A549 (cell line): ENCODE data around the gene TMEM38A. TPM values are rescaled to one million over a fixed set of nuclear protein-coding genes. Genes with fewer than 3 reads are reported as not detected.

Experiments
- ATAC-seq, 2 experiments: fragments of 200-7000 bp in 1 of 2; fragments of >200 bp in 1 of 2; cut with Nextera tagmentation in 1 of 2; cut with Tn5 transposase in 1 of 2; 3 replicates each; pipeline versions ENCODE4 v1.8.0 to v1.9.1; 2018 to 2020; ENCODE audit warnings: mild to moderate bottlenecking in 1 of 2, moderate library complexity in 1 of 2
- CTCF ChIA-PET: fragments of 300-600 bp; sonication (Branson Sonifier 250); formaldehyde crosslinking; extraction: SDS; loops from one replicate; lab custom pipeline; 2021; ENCODE audit warnings: antibody characterized with exemption, inconsistent platforms; lab: Yijun Ruan, JAX
- POLR2A ChIA-PET: fragments of 350-600 bp; formaldehyde crosslinking; extraction: SDS; loops from one replicate; lab custom pipeline; 2021; ENCODE audit warnings: antibody characterized with exemption, inconsistent platforms; lab: Yijun Ruan, JAX
- DNase-seq, 2 experiments: peaks; one replicate each; pipeline versions ENCODE4 v3.0.0 to v3.0.0-alpha.2; 2011 to 2016; ENCODE audit warnings: low read depth in 1 of 2, low spot score in 1 of 2
- FAIRE-seq: peaks from 2 replicates; lab custom pipeline; 2011; peaks lifted over from hg19 to GRCh38; lab: Jason Lieb, UNC
- H3K27ac ChIP-seq, 2 experiments: fragments of >200 bp; sonication (Bioruptor Twin); formaldehyde crosslinking; 3 replicates each; pipeline ENCODE4 v1.5.1; 2016 to 2017
- H3K4me1 ChIP-seq: fragments of >200 bp; sonication (Bioruptor Twin); formaldehyde crosslinking; 3 replicates; pipeline ENCODE4 v1.6.1; 2016
- H3K4me2 ChIP-seq: fragments of >200 bp; sonication (Bioruptor Twin); formaldehyde crosslinking; 3 replicates; pipeline ENCODE4 v1.6.1; 2016
- H3K4me3 ChIP-seq: fragments of >200 bp; sonication (Bioruptor Twin); formaldehyde crosslinking; 3 replicates; pipeline ENCODE4 v1.5.1; 2016
- H3K9me3 ChIP-seq: fragments of >200 bp; sonication (Bioruptor Twin); formaldehyde crosslinking; 3 replicates; pipeline ENCODE4 v1.6.1; 2016
- CEBPB ChIP-seq, 2 experiments: fragments of >200 bp in 1 of 2; sonication (Bioruptor Twin) in 1 of 2; formaldehyde crosslinking in 1 of 2; IDR thresholded peaks; 2 replicates each; pipeline ENCODE4 v1.6.1; 2012 to 2016
- EHF ChIP-seq: fragments of 250-450 bp; sonication (Bioruptor Pico); IDR thresholded peaks from 2 replicates; pipeline ENCODE4 v1.5.0; 2020; ENCODE audit warnings: mild to moderate bottlenecking
- EHMT2 ChIP-seq: fragments of 200-600 bp; sonication (generic); IDR thresholded peaks from 2 replicates; pipeline ENCODE4 v1.6.1; 2016; ENCODE audit warnings: antibody characterized with exemption, low read depth, mild to moderate bottlenecking, moderate library complexity
- ESRRA ChIP-seq: fragments of 150-350 bp; IDR thresholded peaks from 2 replicates; pipeline ENCODE4 v1.6.1; 2014; ENCODE audit warnings: mild to moderate bottlenecking, low read length, borderline replicate concordance
- FOSL2 ChIP-seq, 2 experiments: fragments of 450-650 bp in 1 of 2; fragments of >200 bp in 1 of 2; sonication (Bioruptor Twin) in 1 of 2; formaldehyde crosslinking; IDR thresholded peaks; 2 replicates each; pipeline versions ENCODE4 v1.5.0 to v1.6.1; 2016 to 2020; ENCODE audit warnings: mild to moderate bottlenecking in 1 of 2, moderate library complexity in 1 of 2
- JUN ChIP-seq, 2 experiments: fragments of >200 bp; sonication (Bioruptor Twin); formaldehyde crosslinking; IDR thresholded peaks; 2 replicates in 1 of 2; 3 replicates in 1 of 2; pipeline ENCODE4 v1.6.1; 2016 to 2017
- KDM1A ChIP-seq: fragments of 200-600 bp; sonication (generic); IDR thresholded peaks from 2 replicates; pipeline ENCODE4 v1.6.1; 2016; ENCODE audit warnings: low read depth, mild to moderate bottlenecking
- MAFK ChIP-seq: fragments of 450-650 bp; IDR thresholded peaks from 2 replicates; pipeline ENCODE4 v1.6.1; 2014; ENCODE audit not compliant: partially characterized antibody
- NPAS2 ChIP-seq: fragments of 250-450 bp; sonication (Bioruptor Pico); IDR thresholded peaks from 2 replicates; pipeline ENCODE4 v1.8.0; 2022; ENCODE audit warnings: mild to moderate bottlenecking, moderate library complexity, borderline replicate concordance
- POLR2A ChIP-seq: IDR thresholded peaks from 2 replicates; pipeline ENCODE4 v1.6.1; 2012; ENCODE audit warnings: mild to moderate bottlenecking, low read length
- RARB ChIP-seq: fragments of 250-450 bp; sonication (Bioruptor Pico); IDR thresholded peaks from 2 replicates; pipeline ENCODE4 v1.8.0; 2021; ENCODE audit warnings: mild to moderate bottlenecking, moderate library complexity
- TFCP2L1 ChIP-seq: fragments of 250-450 bp; sonication (Bioruptor Pico); IDR thresholded peaks from 2 replicates; pipeline ENCODE4 v1.5.0; 2021; ENCODE audit warnings: mild to moderate bottlenecking
- WGBS: methylation state at CpG from one replicate; pipeline ENCODE4 v1.1.6; 2017; ENCODE audit errors: missing lambda C conversion rate; 5-methylcytosine and 5-hydroxymethylcytosine counted together
- polyA plus RNA-seq, 4 experiments: library from polyadenylated mRNA; depleted of rRNA in 3 of 4; stranded (reverse); fragments of >200 nt; fragmentation: RNase III in 1 of 4; extraction: RNeasy Plus Mini Kit Qiagen cat#74134 plus additional on column Dnase treatment in 1 of 4; gene quantifications; 2 replicates in 3 of 4; 3 replicates in 1 of 4; pipeline ENCODE4 v1.2.3, GENCODE V29; 2011 to 2017
- TF ChIP-seq, protein P1 (sequence below): IDR thresholded peaks from 2 replicates; pipeline ENCODE4 v1.6.1; 2012; ENCODE audit warnings: low read depth, borderline replicate concordance
- TF ChIP-seq, protein P2 (sequence below): fragments of 250-450 bp; sonication (Bioruptor Pico); IDR thresholded peaks from 2 replicates; pipeline ENCODE4 v1.5.0; 2020; ENCODE audit warnings: low read depth, mild to moderate bottlenecking, moderate library complexity
- TF ChIP-seq, protein P3 (sequence below): IDR thresholded peaks from 2 replicates; pipeline ENCODE4 v1.6.1; 2012
- TF ChIP-seq, protein P4 (sequence below): fragments of 450-650 bp; IDR thresholded peaks from 2 replicates; pipeline ENCODE4 v1.6.1; 2014; ENCODE audit warnings: antibody characterized with exemption

The TMEM38A gene
- polyA plus RNA-seq, 2 of the 4 experiments (the other 2 are of a cell fraction): 1.2 to 1.5 TPM

- POLR2A ChIA-PET: interaction anchor here (0.8 to 1.5 kb wide), 5 partner anchors 11 to 86 kb away, joined by 3 to 5 read pairs (median 4); partner anchors contain the start of gene SLC35E1
- TF ChIP-seq EHMT2 (no peak), FOSL2 (IDR thresholded peaks at IDR 0.05) (no peak), FOSL2 (CRISPR knock-in tag; IDR thresholded peaks at IDR 0.05) (no peak), POLR2A (peak; percentile 55; the same call in 1 of the 2 replicates), JUN (IDR thresholded peaks at IDR 0.05) (peak; percentile 17 to 38; a peak in 1 of 5 replicates), ESRRA (0 out of 2 replicates have a peak, but pooled peaks have one; percentile 56), KDM1A (no peak), NPAS2 (CRISPR knock-in tag) (no peak)
- TF ChIP-seq, protein P1, sequence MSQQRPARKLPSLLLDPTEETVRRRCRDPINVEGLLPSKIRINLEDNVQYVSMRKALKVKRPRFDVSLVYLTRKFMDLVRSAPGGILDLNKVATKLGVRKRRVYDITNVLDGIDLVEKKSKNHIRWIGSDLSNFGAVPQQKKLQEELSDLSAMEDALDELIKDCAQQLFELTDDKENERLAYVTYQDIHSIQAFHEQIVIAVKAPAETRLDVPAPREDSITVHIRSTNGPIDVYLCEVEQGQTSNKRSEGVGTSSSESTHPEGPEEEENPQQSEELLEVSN: peak; percentile 61; the same call in 1 of the 2 replicates
- TF ChIP-seq, protein P2, sequence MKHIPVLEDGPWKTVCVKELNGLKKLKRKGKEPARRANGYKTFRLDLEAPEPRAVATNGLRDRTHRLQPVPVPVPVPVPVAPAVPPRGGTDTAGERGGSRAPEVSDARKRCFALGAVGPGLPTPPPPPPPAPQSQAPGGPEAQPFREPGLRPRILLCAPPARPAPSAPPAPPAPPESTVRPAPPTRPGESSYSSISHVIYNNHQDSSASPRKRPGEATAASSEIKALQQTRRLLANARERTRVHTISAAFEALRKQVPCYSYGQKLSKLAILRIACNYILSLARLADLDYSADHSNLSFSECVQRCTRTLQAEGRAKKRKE (CRISPR knock-in tag): no peak
- TF ChIP-seq, protein P3, sequence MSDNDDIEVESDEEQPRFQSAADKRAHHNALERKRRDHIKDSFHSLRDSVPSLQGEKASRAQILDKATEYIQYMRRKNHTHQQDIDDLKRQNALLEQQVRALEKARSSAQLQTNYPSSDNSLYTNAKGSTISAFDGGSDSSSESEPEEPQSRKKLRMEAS: peak; percentile 62; the same call in 1 of the 2 replicates
- TF ChIP-seq, protein P4, sequence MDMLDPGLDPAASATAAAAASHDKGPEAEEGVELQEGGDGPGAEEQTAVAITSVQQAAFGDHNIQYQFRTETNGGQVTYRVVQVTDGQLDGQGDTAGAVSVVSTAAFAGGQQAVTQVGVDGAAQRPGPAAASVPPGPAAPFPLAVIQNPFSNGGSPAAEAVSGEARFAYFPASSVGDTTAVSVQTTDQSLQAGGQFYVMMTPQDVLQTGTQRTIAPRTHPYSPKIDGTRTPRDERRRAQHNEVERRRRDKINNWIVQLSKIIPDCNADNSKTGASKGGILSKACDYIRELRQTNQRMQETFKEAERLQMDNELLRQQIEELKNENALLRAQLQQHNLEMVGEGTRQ: peak; percentile 22; the same call in 1 of the 2 replicates
- peak within 1 kb of the TSS; percentile 98 for H3K4me3 ChIP-seq
- FAIRE-seq (no peak), DNase-seq (peak; percentile 58 to 89), ATAC-seq (peak; percentile 90)
- H3K27ac ChIP-seq: peak within 1 kb of the TSS; percentile 97 to 99
- CTCF ChIA-PET: interaction anchor here (0.6 to 0.9 kb wide), 2 partner anchors 30 kb away, joined by 3 read pairs; no protein-coding TSS in a partner anchor
- 2% methylated on average over 16 of the region's 98 CpGs for WGBS
- H3K4me1 ChIP-seq: peaks cover 15% of the 10 kb centered on the region; the same call in 2 of the 3 replicates
- peak within 1 kb of the TSS; percentile 88 for H3K4me2 ChIP-seq
- H3K9me3 ChIP-seq: no peaks in the 10 kb centered on the region
These were observed 32.6 kb upstream of the TMEM38A start, which contains the start of gene MED26 for GRCh38 chr19:16628183-16628983. Gene MED26, minus strand, starts transcription at chr19:16628204. Its CDS starts 261 bp downstream, at chr19:16627943.

GRCh38 chr19:16628984-16629691 lies 31.8 kb upstream of the TMEM38A start:
- CTCF ChIA-PET: no interaction called here
- H3K27ac ChIP-seq: peak overlapping the region; percentile 97 to 99
- ATAC-seq: peak; percentile 3 to 5; a peak in 3 of 6 replicates
- TF ChIP-seq JUN (IDR thresholded peaks at IDR 0.05) (peak in 1 of 2 experiments; percentile 3; a peak in 1 of 5 replicates), ESRRA (peak; percentile 10; the same call in 1 of the 2 replicates), RARB (CRISPR knock-in tag) (no peak), EHF (CRISPR knock-in tag) (no peak), TFCP2L1 (CRISPR knock-in tag) (no peak), CEBPB (IDR thresholded peaks at IDR 0.05) (no peak), MAFK (no peak)
- TF ChIP-seq, protein P1: no peak
- TF ChIP-seq, protein P4: no peak
- TF ChIP-seq, all 56 proteins: peak for 2
- WGBS: 47% methylated on average over 17 of the region's 23 CpGs
- Histone ChIP-seq H3K4me3 (peak overlapping the region; percentile 98), H3K4me1 (peaks cover 15% of the 10 kb centered on the region; the same call in 2 of the 3 replicates), H3K4me2 (peak overlapping the region; percentile 88), H3K9me3 (no peaks in the 10 kb centered on the region)
- no peak for FAIRE-seq
- no peak for DNase-seq
- POLR2A ChIA-PET: interaction anchor here (1.5 kb wide), 1 partner anchor 31 kb away, joined by 5 read pairs; no protein-coding TSS in a partner anchor
